Amygdala (tissue), 56 donors: ENCODE measurements around the gene SEPTIN10.
"Not testable (repeated sequence)": the region's sequence is repeated elsewhere in the genome, so short reads cannot be mapped to it uniquely, and the experiment has no call there.

ENCODE experiments used
- DNase-seq, 56 donors: peaks; one replicate each; lab custom pipeline; 2025; lab: John Stamatoyannopoulos, UW

Gene SEPTIN10

GRCh38 chr2:109609352-109610024 lies 4.3 kb downstream of the SEPTIN10 start:
- no peak for DNase-seq

DNA sequence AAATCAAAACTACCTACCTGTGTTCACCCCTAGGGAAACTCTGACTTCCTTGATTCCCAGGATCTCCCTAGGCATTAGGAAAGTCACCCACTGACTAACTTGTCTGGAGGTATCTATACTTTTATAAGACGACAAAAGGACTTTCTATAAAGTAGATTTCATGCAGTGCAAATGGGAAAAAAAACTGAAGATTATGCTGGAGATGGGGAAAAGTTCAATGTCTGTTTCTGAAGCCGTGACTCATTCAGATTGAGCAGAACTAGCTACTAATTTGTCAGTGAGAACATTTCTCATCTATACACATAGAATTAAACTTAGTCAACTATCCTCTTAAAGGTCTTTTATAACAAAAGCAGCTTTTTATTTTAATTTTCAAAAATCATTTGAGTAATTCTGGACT lies 6.0 kb downstream of the SEPTIN10 start:
- no peak for DNase-seq

DNA sequence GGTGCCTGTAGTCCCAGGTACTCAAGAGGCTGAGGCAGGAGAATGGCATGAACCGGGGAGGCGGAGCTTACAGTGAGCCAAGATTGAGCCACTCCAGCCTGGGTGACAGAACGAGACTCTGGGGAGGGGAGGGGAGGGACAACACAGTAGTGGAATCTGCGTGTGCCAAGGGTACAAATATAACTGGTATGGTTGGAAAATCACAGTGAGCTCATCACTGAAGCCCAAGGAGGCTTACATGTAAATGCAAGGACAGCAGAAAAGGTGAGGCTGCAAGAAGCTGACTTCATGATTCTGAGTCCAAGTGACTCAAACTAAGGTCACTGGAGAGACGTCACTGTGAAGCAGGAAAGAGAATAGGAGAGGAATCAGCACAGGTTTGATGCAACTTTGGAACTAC lies 9.2 kb downstream of the SEPTIN10 start:
- no peak for DNase-seq

DNA sequence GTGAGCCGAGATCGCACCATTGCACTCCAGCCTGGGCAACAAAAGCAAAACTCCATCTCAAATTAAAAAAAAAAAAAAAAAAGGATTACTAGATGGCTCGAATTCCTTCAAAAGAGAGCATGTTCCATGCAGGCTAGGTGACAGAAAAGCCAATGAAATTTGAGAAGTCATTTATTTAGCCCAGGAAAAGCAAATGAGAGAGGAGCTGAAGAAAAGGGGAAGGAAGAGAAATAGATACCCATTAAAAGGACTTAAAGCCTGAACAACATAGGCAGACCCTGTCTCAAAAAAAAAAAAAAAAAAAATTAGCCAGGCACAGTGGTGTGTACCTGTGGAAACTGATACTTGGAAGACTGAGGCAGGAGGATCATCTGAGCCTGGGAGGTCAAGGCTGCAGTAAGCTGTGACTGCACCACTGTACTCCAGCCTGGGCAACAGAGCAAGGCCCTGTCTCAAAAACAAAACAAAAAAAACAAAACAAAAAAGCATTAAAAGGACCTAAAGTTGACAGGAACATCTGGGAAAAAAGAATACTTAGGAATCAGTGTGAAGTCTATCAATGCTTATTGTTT lies 11.1 kb downstream of the SEPTIN10 start:
- DNase-seq = no peak

DNA sequence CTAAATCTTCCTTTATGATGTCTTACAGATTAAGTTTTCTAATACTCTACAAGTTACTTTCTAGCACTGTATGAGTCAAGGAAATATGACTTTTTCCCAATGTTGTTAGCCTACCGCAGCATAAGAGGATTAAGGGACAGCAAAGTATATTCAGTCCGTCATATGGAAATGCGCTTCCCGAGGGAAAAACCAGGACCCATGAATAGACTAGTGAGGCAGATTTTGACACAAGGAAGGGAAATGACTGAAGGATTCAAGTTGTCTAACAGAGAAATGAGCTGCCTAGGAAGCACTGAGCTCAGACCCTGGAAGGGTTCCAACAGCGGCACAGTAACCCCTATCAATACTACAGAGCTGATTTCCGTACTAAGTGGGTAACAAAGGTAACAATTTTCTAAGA lies 12.0 kb downstream of the SEPTIN10 start:
- DNase-seq = peak in 1 of 56 donors; percentile 38

GRCh38 chr2:109597283-109597682 lies 16.5 kb downstream of the SEPTIN10 start:
- no peak for DNase-seq

- no peak for DNase-seq
Observed at GRCh38 chr2:109595644-109596043, 18.1 kb downstream of the SEPTIN10 start.

DNA sequence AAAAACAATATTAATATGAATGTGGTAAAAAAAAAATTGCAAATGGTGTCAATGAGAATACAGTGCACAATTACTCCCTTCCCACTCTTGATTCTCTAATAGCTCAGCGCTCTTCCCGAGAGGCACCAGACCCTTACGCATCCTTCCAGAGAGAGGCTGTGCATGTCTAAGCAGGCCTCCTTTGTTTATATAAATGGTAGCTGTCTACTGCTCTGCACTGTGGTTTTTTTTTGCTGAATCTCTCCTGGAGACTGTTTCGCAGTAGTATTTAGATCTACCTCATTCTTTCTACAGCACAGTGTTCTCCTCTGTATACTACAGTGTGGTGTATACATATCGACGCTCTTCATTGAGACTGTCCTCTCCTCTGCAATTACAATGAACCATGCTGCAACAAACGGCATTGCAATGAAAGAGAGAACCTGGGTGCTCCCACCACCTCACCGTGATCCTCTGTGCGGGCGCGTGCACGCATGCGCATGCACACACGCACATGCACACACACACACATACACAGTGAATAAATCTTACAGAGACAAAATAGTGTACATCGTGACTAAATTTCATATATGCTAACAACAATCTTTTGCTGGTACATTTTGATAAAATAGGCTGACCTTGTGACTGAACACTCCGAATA lies 19.4 kb downstream of the SEPTIN10 start:
- DNase-seq = no peak

DNA sequence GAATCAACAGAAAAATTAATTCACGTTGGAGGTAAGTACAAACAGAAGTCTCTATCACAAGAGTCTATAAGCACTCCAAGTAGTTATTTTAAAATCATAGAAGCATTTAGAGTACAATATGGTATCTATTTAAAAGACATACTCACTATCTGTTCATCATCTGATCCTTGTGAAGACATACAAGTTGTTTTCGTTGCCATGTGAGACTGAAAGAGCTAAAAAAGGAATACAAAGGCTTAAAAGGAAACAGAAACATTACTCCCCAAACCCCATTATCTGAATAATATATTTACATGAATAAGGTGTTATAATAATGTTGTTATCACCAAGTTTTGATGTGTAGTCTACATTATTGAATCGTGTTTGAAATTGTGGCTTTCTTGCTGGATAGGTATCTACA lies 20.9 kb downstream of the SEPTIN10 start:
- no peak for DNase-seq

DNA sequence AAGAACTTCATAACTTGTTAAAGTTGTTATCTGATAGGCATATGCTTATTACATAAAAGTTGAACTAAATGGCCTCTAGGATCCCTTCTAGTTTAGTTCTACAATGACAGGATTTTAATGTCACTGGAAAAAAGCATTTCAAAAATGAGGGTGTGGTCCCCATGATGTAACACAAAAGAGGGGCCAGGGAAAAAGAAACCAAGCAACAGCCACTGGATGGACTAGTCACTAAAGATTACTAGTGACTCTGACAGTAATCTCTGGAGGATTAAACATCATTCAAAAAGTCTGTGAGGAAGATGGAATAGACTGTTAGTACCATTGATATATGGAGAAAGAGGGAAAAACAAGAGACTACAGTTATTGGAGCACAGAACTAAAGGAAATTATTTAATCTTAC lies 22.6 kb downstream of the SEPTIN10 start:
- no peak for DNase-seq

DNA sequence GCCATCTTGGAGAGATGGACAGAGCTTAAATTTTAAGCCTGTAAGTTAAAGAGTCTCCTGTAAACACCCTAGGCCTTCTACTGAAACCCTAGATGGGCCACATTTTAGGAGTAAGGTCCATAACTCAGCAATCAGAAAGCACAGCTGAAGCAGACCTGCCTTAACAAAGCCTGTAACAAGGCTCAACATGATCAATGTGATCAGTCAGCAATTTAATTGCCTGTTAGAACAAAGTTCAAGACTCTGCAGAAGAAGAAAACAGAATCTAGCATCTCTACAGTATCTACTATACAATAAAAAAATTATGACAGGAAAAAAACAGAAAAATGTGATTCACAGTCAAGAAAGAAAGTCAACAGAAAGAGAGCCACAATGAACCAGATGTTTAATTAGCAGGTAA lies 27.1 kb downstream of the SEPTIN10 start:
- no peak for DNase-seq

GRCh38 chr2:109582928-109583895 lies 30.6 kb downstream of the SEPTIN10 start:
- DNase-seq = no peak

- not testable (repeated sequence) for DNase-seq
Observed at GRCh38 chr2:109577630-109578029, 36.1 kb downstream of the SEPTIN10 start.

GRCh38 chr2:109575373-109575772 lies 38.4 kb downstream of the SEPTIN10 start:
- no peak for DNase-seq

DNA sequence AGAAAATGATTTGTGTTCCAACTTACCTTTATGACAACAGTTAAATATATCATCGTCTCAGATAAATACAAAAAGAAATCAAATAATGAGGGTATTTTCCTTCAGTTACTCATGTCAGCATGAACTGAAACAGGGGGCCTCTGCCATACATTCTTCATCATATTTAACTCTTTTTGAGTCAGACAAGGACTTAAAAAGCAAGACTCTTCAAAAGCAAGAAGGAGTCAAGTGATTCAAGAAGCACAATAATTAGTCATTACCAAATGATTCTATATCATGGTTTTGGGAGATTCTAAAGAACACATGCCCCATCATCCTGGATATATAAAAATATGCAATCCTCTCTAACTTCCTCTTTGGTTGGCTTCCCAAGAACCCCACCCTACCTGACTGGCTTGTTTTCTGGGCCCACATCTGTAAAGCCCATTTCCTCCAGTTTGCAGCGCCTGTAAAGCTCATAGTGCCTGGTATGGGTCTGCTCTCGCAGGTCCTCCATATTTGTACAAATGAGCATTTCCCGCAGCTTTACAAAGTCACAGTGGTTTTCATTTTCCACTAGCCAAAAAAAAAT lies 49.7 kb downstream of the SEPTIN10 start:
- DNase-seq = no peak

- DNase-seq = no peak
Observed at GRCh38 chr2:109563288-109563687, 50.5 kb downstream of the SEPTIN10 start.

DNA sequence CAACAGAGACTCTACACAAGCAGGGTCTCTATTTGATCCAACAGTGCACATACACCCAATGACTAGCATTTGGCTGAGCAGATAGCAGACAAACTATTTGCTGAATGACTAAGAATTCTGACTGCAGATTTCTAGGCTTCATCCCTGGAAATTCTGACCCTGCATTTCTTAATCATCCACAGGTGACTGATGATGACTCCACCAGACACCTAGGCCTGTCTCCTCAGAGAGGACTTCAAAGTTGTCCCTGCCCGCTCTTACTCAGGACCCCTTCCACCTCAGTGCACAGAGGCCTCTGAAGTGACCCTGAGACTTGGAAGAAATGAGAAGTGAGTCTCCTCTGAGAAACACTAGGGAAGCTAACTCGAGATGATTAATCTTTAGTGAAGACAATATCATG lies 51.3 kb downstream of the SEPTIN10 start:
- no peak for DNase-seq

DNA sequence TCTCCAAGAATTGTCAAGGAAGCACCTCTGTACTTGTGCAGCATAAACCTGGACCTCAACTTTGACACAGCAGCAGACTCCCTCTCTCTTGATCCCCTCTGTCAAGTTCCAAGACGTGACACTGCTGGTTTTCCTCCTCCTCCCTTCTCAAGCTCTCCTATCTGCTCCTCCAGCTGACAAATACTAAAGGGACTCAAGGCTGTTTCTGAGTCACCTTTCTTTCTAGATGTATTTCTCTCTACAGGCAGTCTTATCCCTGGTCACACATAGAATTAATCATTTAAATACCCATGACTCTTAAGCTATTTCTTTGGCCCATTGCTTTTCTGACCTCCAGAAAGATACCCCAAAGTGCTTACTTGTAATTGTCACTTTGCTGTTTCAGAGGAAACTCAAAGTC lies 53.5 kb downstream of the SEPTIN10 start:
- DNase-seq = no peak

DNA sequence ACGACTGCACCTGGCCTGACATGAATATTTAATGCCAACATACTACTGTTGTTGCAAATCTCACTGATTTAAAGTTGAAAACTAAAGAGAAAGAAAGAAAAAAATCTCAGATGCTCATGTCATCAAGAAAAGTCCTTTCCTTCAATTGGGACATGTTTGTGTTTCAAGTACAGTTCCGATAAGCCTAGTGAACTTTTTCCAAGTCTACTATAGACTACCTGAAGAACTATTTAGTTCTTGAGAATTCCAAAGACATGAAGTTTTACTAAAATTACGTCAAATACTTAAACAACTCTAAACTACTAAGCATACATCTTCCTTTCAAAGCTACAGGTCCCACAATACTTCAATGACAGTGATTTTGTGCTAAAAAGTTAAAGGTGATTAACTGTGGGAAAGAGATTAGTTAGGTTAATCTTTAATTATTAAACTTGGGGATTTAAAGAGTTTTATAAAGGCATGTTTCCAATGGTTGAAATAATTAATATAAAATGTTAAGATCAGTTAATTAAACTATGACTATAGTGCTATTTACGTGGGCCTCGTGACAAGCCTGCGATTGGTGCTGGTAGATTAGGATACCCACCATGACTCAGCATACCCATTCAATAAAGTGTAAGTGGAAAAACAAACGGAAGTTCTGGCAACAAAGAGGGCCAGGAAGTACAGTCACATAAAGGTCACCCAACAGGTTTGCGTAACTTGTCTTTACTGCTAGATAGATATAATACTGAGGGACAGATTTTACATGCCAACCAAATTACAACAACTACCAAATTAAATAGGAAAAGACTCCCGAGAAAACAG lies 55.5 kb downstream of the SEPTIN10 start:
- no peak for DNase-seq

DNA sequence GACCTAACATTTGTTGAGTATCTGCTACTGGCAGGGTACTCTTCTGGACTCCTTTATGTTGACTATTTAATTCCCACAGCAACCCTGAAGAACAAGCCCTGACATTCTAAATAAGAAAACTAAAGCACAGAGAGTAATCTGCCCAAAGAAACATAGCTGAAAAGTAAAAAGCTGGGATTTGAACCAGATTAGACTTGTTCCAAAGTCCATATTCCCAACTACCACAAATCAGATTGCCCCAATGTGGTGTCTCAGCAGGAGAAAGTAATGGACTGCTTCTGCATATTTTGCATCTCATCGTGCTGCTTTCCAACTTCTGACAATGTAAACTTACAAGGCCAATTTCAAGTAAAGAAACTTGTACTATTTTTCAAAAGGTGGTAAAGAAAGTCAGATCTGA lies 56.5 kb downstream of the SEPTIN10 start:
- DNase-seq = no peak
